Measurements from ENCODE around the gene SLC44A5.
"Not testable (repeated sequence)": the region's sequence is repeated elsewhere in the genome, so short reads cannot be mapped to it uniquely, and the experiment has no call there.

The SLC44A5 gene

GRCh38 chr1:75258351-75258750 lies 352.6 kb downstream of the SLC44A5 start:
- no peak for DNase-seq

GRCh38 chr1:75257424-75257823 lies 353.5 kb downstream of the SLC44A5 start:
- no peak for DNase-seq

GRCh38 chr1:75250114-75250513 lies 360.8 kb downstream of the SLC44A5 start:
- not testable (repeated sequence) for DNase-seq

GRCh38 chr1:75245239-75245638 lies 365.7 kb downstream of the SLC44A5 start:
- DNase-seq, result no peak

- DNase-seq, result no peak
Observed at GRCh38 chr1:75243124-75243523, 367.8 kb downstream of the SLC44A5 start.

GRCh38 chr1:75237316-75237715 lies 373.6 kb downstream of the SLC44A5 start:
- no peak for DNase-seq

GRCh38 chr1:75234562-75234961 lies 376.4 kb downstream of the SLC44A5 start:
- DNase-seq, result no peak

GRCh38 chr1:75233302-75233929 lies 377.5 kb downstream of the SLC44A5 start:
- peak; percentile 14 for DNase-seq

- DNase-seq, result no peak
Observed at GRCh38 chr1:75220072-75220471, 390.8 kb downstream of the SLC44A5 start.

GRCh38 chr1:75214017-75214416 lies 396.9 kb downstream of the SLC44A5 start:
- no peak for DNase-seq

GRCh38 chr1:75211648-75212047 lies 399.3 kb downstream of the SLC44A5 start:
- no peak for DNase-seq

GRCh38 chr1:75208862-75209261 lies 402.1 kb downstream of the SLC44A5 start:
- no peak for DNase-seq

- DNase-seq, result peak; percentile 39
Observed at GRCh38 chr1:75203415-75204277, 407.3 kb downstream of the SLC44A5 start.

- no peak for DNase-seq
Observed at GRCh38 chr1:75202751-75203150, 408.2 kb downstream of the SLC44A5 start.

GRCh38 chr1:75198761-75199160 lies 412.2 kb downstream of the SLC44A5 start:
- no peak for DNase-seq

GRCh38 chr1:75198163-75198562 lies 412.8 kb downstream of the SLC44A5 start:
- DNase-seq, result no peak

- no peak for DNase-seq
Observed at GRCh38 chr1:75188892-75189291, 422.0 kb downstream of the SLC44A5 start.

GRCh38 chr1:75181214-75181955 lies 429.5 kb downstream of the SLC44A5 start:
- DNase-seq, result not testable (repeated sequence)

GRCh38 chr1:75174031-75174760 lies 436.7 kb downstream of the SLC44A5 start:
- no peak for DNase-seq

- no peak for DNase-seq
Observed at GRCh38 chr1:75172556-75172955, 438.4 kb downstream of the SLC44A5 start.

- DNase-seq, result no peak
Observed at GRCh38 chr1:75171876-75172275, 439.0 kb downstream of the SLC44A5 start.

GRCh38 chr1:75170981-75171380 lies 439.9 kb downstream of the SLC44A5 start:
- no peak for DNase-seq

- no peak for DNase-seq
Observed at GRCh38 chr1:75170011-75170410, 440.9 kb downstream of the SLC44A5 start.

Data from NCI-H1417 treated with DMSO at 0.1 percent for 48 hours (cell line).